Brain microvascular endothelial cell (primary cell): ENCODE data around the gene ABHD11.

Experiments
- DNase-seq: peaks from one replicate; pipeline ENCODE4 v3.0.0-alpha.2; 2020
- H3K27ac ChIP-seq: fragments of 250-450 bp; sonication (Bioruptor Pico); 2 replicates; pipeline ENCODE4 v1.5.1; 2020; ENCODE audit warnings: mild to moderate bottlenecking, moderate library complexity
- H3K27me3 ChIP-seq: fragments of 250-450 bp; sonication (Bioruptor Pico); replicated peaks from 2 replicates; pipeline ENCODE4 v1.5.1; 2020; ENCODE audit warnings: mild to moderate bottlenecking
- H3K36me3 ChIP-seq: fragments of 250-450 bp; sonication (Bioruptor Pico); replicated peaks from 2 replicates; pipeline ENCODE4 v1.5.1; 2020; ENCODE audit warnings: mild to moderate bottlenecking
- H3K4me3 ChIP-seq: 2 replicates; pipeline ENCODE4 v1.5.1; 2011; ENCODE audit warnings: low read depth, mild to moderate bottlenecking, control low read depth, low read length, moderate library complexity
- in situ Hi-C: cut with HindIII; loops from 2 replicates; pipeline ENCODE4 v1.10.0; 2017; ENCODE audit warnings: low sequenced_read_pairs, low pct_ligation_motif_present
- TF ChIP-seq, protein P1 (sequence below): IDR thresholded peaks from 2 replicates; pipeline ENCODE4 v1.5.1; 2011; ENCODE audit warnings: low read depth, mild to moderate bottlenecking, moderate library complexity, low read length, control low read depth, inconsistent platforms; ENCODE audit errors: missing control alignments

Gene ABHD11

DNA sequence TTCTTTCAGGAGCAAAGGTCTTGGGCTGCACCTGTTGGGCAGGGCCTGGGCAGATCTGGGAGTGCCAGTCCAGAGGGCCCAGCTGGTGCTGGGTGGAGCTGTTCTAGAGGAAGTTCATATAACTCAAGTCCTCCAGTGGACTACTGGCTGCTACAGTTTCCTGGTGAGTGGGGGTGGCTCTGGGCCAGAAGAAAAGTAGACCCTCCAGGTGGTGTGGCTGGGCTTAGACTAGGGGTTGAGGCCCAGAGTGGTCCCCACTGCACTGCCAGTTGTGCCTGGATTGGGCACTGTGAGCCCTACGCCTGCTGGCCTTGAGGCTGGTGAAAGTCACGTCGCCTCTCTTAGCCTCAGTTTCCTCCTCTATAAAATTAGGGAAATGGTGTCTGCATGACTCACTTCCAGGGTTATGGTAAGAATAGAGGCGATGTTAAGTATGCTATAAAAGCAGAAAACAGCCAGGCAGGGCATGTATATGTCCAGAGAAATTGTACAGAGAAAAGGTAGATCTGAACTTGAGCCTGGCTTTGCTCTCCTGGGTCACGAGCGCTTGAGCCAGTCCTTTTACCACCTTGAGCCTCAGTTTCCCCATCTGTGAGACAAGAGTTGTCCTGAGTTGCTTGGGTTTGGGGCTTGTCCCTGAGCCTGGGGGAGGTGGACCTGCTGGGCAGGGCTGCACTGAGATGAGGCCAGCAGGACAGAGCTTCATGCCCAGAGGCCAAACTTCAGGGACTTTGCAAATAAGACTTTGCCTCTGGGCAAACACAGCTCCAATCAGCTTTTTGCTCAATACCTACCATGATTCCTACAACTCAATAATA is 35.3 kb upstream of the ABHD11 start:
- TF ChIP-seq, protein P1, sequence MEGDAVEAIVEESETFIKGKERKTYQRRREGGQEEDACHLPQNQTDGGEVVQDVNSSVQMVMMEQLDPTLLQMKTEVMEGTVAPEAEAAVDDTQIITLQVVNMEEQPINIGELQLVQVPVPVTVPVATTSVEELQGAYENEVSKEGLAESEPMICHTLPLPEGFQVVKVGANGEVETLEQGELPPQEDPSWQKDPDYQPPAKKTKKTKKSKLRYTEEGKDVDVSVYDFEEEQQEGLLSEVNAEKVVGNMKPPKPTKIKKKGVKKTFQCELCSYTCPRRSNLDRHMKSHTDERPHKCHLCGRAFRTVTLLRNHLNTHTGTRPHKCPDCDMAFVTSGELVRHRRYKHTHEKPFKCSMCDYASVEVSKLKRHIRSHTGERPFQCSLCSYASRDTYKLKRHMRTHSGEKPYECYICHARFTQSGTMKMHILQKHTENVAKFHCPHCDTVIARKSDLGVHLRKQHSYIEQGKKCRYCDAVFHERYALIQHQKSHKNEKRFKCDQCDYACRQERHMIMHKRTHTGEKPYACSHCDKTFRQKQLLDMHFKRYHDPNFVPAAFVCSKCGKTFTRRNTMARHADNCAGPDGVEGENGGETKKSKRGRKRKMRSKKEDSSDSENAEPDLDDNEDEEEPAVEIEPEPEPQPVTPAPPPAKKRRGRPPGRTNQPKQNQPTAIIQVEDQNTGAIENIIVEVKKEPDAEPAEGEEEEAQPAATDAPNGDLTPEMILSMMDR = no peak
- Histone ChIP-seq H3K36me3 (no peaks in the 10 kb centered on the region), H3K27me3 (peaks cover 26% of the 10 kb centered on the region), H3K27ac (no peak overlapping the region), H3K4me3 (no peak overlapping the region)
- in situ Hi-C loops = no loop called here
- no peak for DNase-seq

DNA sequence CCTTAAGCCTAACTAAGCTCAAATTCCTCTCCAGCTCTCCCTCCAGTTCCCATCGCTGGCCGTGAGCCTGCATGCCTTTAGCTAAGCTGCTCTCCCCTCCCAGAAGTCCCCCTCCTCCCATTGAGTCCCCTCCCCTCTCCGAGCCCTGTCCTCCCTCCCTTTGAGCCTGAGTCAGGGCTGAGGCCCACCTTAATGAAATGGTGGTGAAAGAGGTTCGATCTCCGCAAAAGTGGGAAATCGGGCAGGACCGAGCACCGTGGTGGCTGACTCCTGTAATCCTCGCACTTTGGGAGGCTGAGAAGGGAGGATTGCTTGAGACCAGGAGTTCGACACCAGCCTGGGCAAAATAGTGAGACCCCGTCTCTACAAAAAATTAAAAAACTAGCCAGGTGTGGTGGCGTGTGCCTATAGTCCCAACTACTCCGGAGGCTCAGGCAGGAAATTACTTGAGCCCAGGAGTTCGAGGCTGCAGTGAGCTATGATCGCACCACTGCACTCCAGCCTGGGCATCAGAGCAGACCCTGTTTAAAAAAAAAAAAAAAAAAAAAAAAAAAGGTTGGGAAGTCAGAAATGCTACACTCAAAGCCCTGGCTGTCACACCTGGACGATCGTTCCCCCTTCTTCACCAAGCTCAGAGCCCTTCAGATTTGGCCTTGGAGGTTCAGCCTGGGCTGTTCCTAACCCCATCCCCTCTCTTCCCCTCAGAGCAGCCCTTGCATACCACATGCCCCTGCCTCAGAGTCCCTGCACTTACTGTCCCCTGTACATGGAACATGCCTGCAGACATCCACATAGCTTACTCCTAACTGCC is 32.5 kb upstream of the ABHD11 start:
- Histone ChIP-seq H3K36me3 (no peaks in the 10 kb centered on the region), H3K27me3 (peaks cover 34% of the 10 kb centered on the region), H3K27ac (no peak overlapping the region), H3K4me3 (no peak overlapping the region)
- TF ChIP-seq, protein P1 = no peak
- DNase-seq = no peak
- in situ Hi-C loops = no loop called here

DNA sequence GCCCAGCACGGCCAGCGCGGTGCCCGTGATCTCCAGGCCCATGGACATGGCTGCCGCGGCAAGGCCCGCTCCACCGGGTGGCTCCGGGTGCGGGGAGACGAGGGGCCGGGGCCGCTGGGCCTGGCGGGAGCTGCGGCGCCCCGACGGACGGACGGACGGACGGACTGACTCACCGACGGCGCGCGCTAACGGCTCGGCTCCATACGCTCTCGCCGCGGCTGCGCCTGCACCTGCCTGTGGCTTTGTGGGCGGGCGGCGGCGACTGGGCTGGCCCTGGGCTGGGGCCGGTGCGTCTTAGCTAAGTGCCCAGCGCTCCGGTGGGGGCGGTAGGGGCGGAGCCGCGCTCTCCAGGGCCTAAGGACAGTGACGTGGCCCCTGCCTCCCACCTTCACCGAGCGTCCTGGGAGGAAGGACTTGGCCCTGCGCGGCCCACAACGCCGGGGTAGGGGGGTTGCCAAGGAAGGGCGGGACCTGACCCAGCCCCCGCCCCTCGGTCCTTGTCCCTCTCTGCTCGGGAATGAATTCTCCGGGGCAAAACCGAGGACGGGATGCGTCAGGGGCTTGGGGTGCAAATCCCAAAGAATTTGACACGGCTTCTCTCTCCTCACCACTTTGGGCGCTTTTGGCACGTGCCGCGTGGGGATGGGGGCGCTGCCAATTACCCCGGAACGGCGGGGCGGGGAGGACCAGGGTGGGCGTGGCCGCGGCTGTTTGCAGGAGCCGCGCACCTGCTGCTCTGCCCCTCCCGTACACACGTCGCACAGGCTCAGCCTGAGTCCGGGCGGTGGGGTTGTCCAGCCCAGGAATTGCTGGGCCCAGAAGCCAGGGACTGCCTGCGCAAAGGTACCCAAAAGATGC is 31.6 kb upstream of the ABHD11 start, which contains the start of gene CLDN3:
Gene CLDN3, minus strand, starts transcription at position 269 of the 858 bp plus-strand sequence. Its CDS starts 221 bp downstream, at position 48.
- TF ChIP-seq, protein P1 = no peak
- Histone ChIP-seq H3K36me3 (no peaks in the 10 kb centered on the region), H3K27ac (no peak within 1 kb of the TSS), H3K27me3 (peaks cover 34% of the 10 kb centered on the region), H3K4me3 (no peak within 1 kb of the TSS)
- DNase-seq = no peak
- in situ Hi-C loops = no loop called here

DNA sequence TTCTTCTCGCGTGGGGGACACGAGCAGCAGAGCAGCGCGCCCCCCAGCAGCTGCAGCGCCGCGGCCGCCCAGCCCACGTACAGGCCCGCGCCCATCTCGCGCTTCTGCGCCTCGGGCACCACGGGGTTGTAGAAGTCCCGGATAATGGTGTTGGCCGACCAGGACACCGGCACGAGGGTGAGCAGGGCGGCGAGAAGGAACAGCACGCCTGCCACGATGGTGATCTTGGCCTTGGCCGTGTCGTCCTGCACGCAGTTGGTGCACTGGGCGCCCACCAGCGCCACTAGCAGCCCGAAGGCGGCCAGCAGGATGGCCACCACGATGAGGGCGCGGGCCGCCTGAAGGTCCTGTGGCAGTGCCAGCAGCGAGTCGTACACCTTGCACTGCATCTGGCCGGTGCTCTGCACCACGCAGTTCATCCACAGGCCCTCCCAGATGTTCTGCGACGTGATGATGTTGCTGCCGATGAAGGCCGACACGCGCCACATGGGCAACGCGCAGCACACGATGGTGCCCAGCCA is 30.9 kb upstream of the ABHD11 start:
- no peak for DNase-seq
- Histone ChIP-seq H3K27me3 (peaks cover 34% of the 10 kb centered on the region), H3K4me3 (no peak overlapping the region), H3K27ac (no peak overlapping the region), H3K36me3 (no peaks in the 10 kb centered on the region)
- TF ChIP-seq, protein P1 = no peak
- in situ Hi-C loops = no loop called here

DNA sequence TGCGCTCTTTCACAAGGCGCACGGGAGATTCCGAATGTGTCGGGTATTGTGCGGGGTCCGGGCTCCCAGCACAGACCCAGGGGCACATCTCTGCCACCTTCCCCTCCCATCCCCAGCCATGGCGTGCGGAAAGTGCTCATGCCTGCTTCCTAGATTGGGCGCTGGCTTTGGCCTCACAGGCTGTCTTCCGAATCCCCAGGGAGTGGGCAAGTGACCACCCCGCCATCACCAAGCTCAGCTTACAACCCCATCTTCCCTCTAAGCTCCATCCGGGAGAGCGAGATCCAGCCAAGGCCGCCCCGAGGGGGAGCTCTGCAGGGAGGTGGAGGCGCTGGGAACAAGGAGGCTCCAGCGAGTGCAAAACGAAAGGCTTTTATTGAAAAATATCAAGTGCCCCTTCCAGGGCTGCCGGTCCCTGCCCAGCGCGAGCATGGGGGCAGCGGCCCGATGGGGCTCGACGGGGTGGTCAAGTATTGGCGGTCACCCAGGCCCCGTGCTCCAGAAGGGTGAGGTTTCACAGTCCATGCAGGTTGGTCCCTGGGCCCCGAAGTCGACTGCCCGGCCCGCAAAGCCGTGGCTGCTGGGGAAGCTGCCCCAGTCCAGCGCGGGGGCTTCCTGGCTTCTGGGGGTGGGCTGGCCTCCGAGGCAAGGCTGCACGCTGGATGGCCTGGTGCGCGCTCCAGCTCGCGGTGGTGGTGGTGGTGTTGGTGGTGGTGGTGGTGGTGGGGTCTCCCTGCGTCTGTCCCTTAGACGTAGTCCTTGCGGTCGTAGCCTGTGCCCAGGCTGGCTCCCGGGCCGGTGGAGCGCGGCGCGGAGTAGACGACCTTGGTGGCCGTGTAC is 30.3 kb upstream of the ABHD11 start:
- no peak overlapping the region for H3K27ac ChIP-seq
- H3K4me3 ChIP-seq = no peak overlapping the region
- peaks cover 34% of the 10 kb centered on the region for H3K27me3 ChIP-seq
- in situ Hi-C loops = no loop called here
- DNase-seq = no peak
- no peaks in the 10 kb centered on the region for H3K36me3 ChIP-seq
- TF ChIP-seq, protein P1 = no peak
